H1 (cell line): ENCODE results near the gene MYH6. TPM values are rescaled to one million over a fixed set of nuclear protein-coding genes. Genes with fewer than 3 reads are reported as not detected.

ENCODE experiments used
- CTCF ChIA-PET: fragments of 300-600 bp; sonication (Branson Sonifier 250); formaldehyde crosslinking; loops from one replicate; lab custom pipeline; 2021; ENCODE audit not compliant: partially characterized antibody; lab: Charles Lee
- POLR2A ChIA-PET: fragments of 300-600 bp; sonication (Branson Sonifier 250); formaldehyde crosslinking; loops from one replicate; lab custom pipeline; 2021; ENCODE audit warnings: inconsistent platforms; ENCODE audit not compliant: partially characterized antibody; lab: Charles Lee
- DNase-seq, 2 experiments: peaks; one replicate each; pipeline versions ENCODE4 v3.0.0 to v3.0.0-alpha.2; 2010 to 2022; ENCODE audit warnings: low spot score in 2 of 2, low read depth in 1 of 2, mixed read lengths in 1 of 2
- FAIRE-seq: peaks from 2 replicates; lab custom pipeline; 2011; peaks lifted over from hg19 to GRCh38; lab: Jason Lieb, UNC
- H2AFZ ChIP-seq: 2 replicates; pipeline ENCODE4 v1.8.1; 2012; ENCODE audit warnings: low read length, inconsistent platforms
- H2AK5ac ChIP-seq: 2 replicates; pipeline ENCODE4 v1.6.1; 2013; ENCODE audit warnings: low read depth, low read length
- H2BK120ac ChIP-seq: replicated peaks from 2 replicates; pipeline ENCODE3; 2013; ENCODE audit warnings: low read depth, low read length, inconsistent platforms
- H2BK12ac ChIP-seq: 2 replicates; pipeline ENCODE4 v1.6.1; 2013; ENCODE audit warnings: low read depth, low read length
- H2BK15ac ChIP-seq: 2 replicates; pipeline ENCODE4 v1.6.1; 2013; ENCODE audit warnings: low read length
- H2BK20ac ChIP-seq: 2 replicates; pipeline ENCODE4 v1.6.1; 2013; ENCODE audit warnings: low read length
- H2BK5ac ChIP-seq: 2 replicates; pipeline ENCODE4 v1.6.1; 2013; ENCODE audit warnings: low read depth, low read length
- H3K14ac ChIP-seq: 2 replicates; pipeline ENCODE4 v1.6.1; 2013; ENCODE audit warnings: inconsistent platforms; ENCODE audit not compliant: insufficient read length
- H3K18ac ChIP-seq: 2 replicates; pipeline ENCODE4 v1.6.1; 2013; ENCODE audit warnings: low read length; ENCODE audit errors: extremely low read depth
- H3K23ac ChIP-seq: 2 replicates; pipeline ENCODE4 v1.6.1; 2013; ENCODE audit warnings: inconsistent platforms; ENCODE audit not compliant: insufficient read length
- H3K23me2 ChIP-seq: 2 replicates; pipeline ENCODE4 v1.6.1; 2013; ENCODE audit warnings: low read depth, low read length
- H3K27ac ChIP-seq: 2 replicates; pipeline ENCODE4 v1.6.1; 2011; ENCODE audit warnings: low read depth, low read length, inconsistent platforms
- H3K27me3 ChIP-seq, 4 experiments: replicated peaks in 1 of 4; 1 replicate in 1 of 4; 2 replicates in 3 of 4; pipeline versions ENCODE4 v1.6.1 to v1.8.1; 2011 to 2013; ENCODE audit warnings: low read length in 3 of 4, mild to moderate bottlenecking in 3 of 4, inconsistent platforms in 2 of 4, mixed read lengths in 2 of 4, moderate library complexity in 1 of 4; ENCODE audit not compliant: control insufficient read depth in 3 of 4, insufficient read depth in 3 of 4; ENCODE audit errors: extremely low read depth in 1 of 4
- H3K36me3 ChIP-seq, 4 experiments: 2 replicates each; pipeline versions ENCODE4 v1.6.1 to v1.8.1; 2011 to 2013; ENCODE audit warnings: mild to moderate bottlenecking in 4 of 4, low read length in 3 of 4, moderate library complexity in 2 of 4, control low read depth in 1 of 4, inconsistent platforms in 1 of 4; ENCODE audit not compliant: insufficient read depth in 4 of 4, control insufficient read depth in 2 of 4
- H3K4ac ChIP-seq: replicated peaks from 2 replicates; pipeline ENCODE3; 2013; ENCODE audit warnings: low read length, low read depth, mixed read lengths, inconsistent platforms; ENCODE audit not compliant: insufficient read length
- H3K4me1 ChIP-seq, 4 experiments: replicated peaks in 1 of 4; 1 replicate in 1 of 4; 2 replicates in 3 of 4; pipeline versions ENCODE4 v1.6.1 to v1.8.1; 2011 to 2013; ENCODE audit warnings: low read length in 3 of 4, inconsistent platforms in 2 of 4, mixed read lengths in 1 of 4; ENCODE audit not compliant: insufficient read depth in 4 of 4, control insufficient read depth in 3 of 4
- H3K4me2 ChIP-seq, 2 experiments: 2 replicates each; pipeline versions ENCODE4 v1.6.1 to v1.8.1; 2011 to 2013; ENCODE audit warnings: low read depth in 2 of 2, low read length in 2 of 2, control low read depth in 1 of 2, inconsistent platforms in 1 of 2, mild to moderate bottlenecking in 1 of 2; ENCODE audit not compliant: insufficient read depth in 1 of 2
- H3K4me3 ChIP-seq, 4 experiments: fragments of 200-600, 300-600 bp in 1 of 4; sonication (generic), shearing (Covaris generic), sonication (Bioruptor Twin) in 1 of 4; 2 replicates each; pipeline versions ENCODE4 v1.5.1 to v1.8.1; 2011 to 2016; ENCODE audit warnings: low read length in 4 of 4, low read depth in 3 of 4, control low read depth in 2 of 4, inconsistent platforms in 2 of 4, mild to moderate bottlenecking in 2 of 4, mixed read lengths in 1 of 4, moderate library complexity in 1 of 4; ENCODE audit not compliant: insufficient read depth in 2 of 4; ENCODE audit errors: extremely low read depth in 1 of 4
- H3K56ac ChIP-seq: replicated peaks from 2 replicates; pipeline ENCODE3; 2013; ENCODE audit warnings: low read depth, mild to moderate bottlenecking, mixed read lengths, low read length, inconsistent platforms; ENCODE audit not compliant: insufficient read length
- H3K79me1 ChIP-seq: 2 replicates; pipeline ENCODE4 v1.6.1; 2013; ENCODE audit warnings: low read depth, low read length, control low read depth
- H3K79me2 ChIP-seq, 2 experiments: 2 replicates each; pipeline versions ENCODE4 v1.6.1 to v1.8.1; 2012 to 2013; ENCODE audit warnings: low read length in 2 of 2, mild to moderate bottlenecking in 2 of 2, inconsistent platforms in 1 of 2; ENCODE audit not compliant: insufficient read depth in 2 of 2, control insufficient read depth in 1 of 2
- H3K9ac ChIP-seq, 4 experiments: replicated peaks in 1 of 4; 1 replicate in 1 of 4; 2 replicates in 3 of 4; pipeline versions ENCODE4 v1.6.1 to v1.8.1; 2011 to 2013; ENCODE audit warnings: low read depth in 3 of 4, low read length in 3 of 4, control low read depth in 2 of 4, mild to moderate bottlenecking in 2 of 4, moderate library complexity in 2 of 4, inconsistent platforms in 1 of 4; ENCODE audit errors: extremely low read depth in 1 of 4
- H3K9me3 ChIP-seq, 2 experiments: 2 replicates each; pipeline versions ENCODE4 v1.6.1 to v1.8.1; 2012 to 2013; ENCODE audit warnings: mild to moderate bottlenecking in 2 of 2, moderate library complexity in 2 of 2, control low read depth in 1 of 2, inconsistent platforms in 1 of 2, low read depth in 1 of 2, low read length in 1 of 2, mixed read lengths in 1 of 2; ENCODE audit not compliant: insufficient read depth in 2 of 2
- H4K20me1 ChIP-seq, 2 experiments: replicated peaks in 1 of 2; 2 replicates each; pipeline versions ENCODE3 to v1.8.1; 2011 to 2013; ENCODE audit warnings: inconsistent platforms in 2 of 2, low read length in 2 of 2, mild to moderate bottlenecking in 1 of 2; ENCODE audit not compliant: insufficient read depth in 2 of 2, control insufficient read depth in 1 of 2
- H4K5ac ChIP-seq: 2 replicates; pipeline ENCODE4 v1.6.1; 2013; ENCODE audit warnings: low read length, low read depth, mixed read lengths, inconsistent platforms; ENCODE audit not compliant: insufficient read length
- H4K8ac ChIP-seq: 2 replicates; pipeline ENCODE4 v1.8.0; 2013; ENCODE audit warnings: mild to moderate bottlenecking, moderate library complexity, low read length, inconsistent platforms; ENCODE audit not compliant: insufficient read depth; ENCODE audit errors: extremely low read depth
- H4K91ac ChIP-seq: replicated peaks from 2 replicates; pipeline ENCODE3; 2013; ENCODE audit warnings: low read length, mixed read lengths, inconsistent platforms; ENCODE audit not compliant: insufficient read length
- BACH1 ChIP-seq: IDR thresholded peaks from 2 replicates; pipeline ENCODE4 v1.6.1; 2012; ENCODE audit warnings: low read length, improper control_type of control experiment
- EP300 ChIP-seq, 2 experiments: IDR thresholded peaks; 1 replicate in 1 of 2; 2 replicates in 1 of 2; pipeline ENCODE4 v1.6.1; 2011 to 2012; ENCODE audit warnings: low read depth in 2 of 2, low read length in 2 of 2, mild to moderate bottlenecking in 2 of 2, borderline replicate concordance in 1 of 2, inconsistent platforms in 1 of 2, moderate library complexity in 1 of 2
- HDAC2 ChIP-seq, 2 experiments: fragments of 300-600 bp in 1 of 2; sonication (generic) in 1 of 2; IDR thresholded peaks; 2 replicates each; pipeline ENCODE4 v1.6.1; 2011 to 2012; ENCODE audit warnings: low read depth in 2 of 2, low read length in 2 of 2, mild to moderate bottlenecking in 2 of 2, moderate library complexity in 2 of 2, borderline replicate concordance in 1 of 2, inconsistent platforms in 1 of 2
- POLR2A ChIP-seq, 2 experiments: IDR thresholded peaks; 1 replicate in 1 of 2; 2 replicates in 1 of 2; pipeline ENCODE4 v1.6.1; 2011; ENCODE audit warnings: low read depth in 2 of 2, low read length in 2 of 2, mild to moderate bottlenecking in 2 of 2; ENCODE audit errors: control extremely low read depth in 1 of 2
- RFX5 ChIP-seq: IDR thresholded peaks from 2 replicates; pipeline ENCODE4 v1.6.1; 2011; ENCODE audit warnings: low read depth, low read length, improper control_type of control experiment, borderline replicate concordance
- RXRA ChIP-seq: IDR thresholded peaks from 2 replicates; pipeline ENCODE4 v1.6.1; 2011; ENCODE audit warnings: low read depth, mild to moderate bottlenecking, low read length, moderate library complexity; ENCODE audit not compliant: insufficient read depth
- SAP30 ChIP-seq: fragments of 300-600 bp; sonication (generic); IDR thresholded peaks from 2 replicates; pipeline ENCODE4 v1.7.1; 2012; ENCODE audit warnings: low read length, moderate library complexity, mild to moderate bottlenecking, inconsistent platforms; ENCODE audit not compliant: insufficient read depth, insufficient replicate concordance
- SIN3A ChIP-seq, 2 experiments: IDR thresholded peaks in 1 of 2; conservative IDR thresholded peaks in 1 of 2; 2 replicates each; pipeline ENCODE4 v1.6.1; 2011 to 2012; ENCODE audit warnings: low read length in 2 of 2, improper control_type of control experiment in 1 of 2, low read depth in 1 of 2, mild to moderate bottlenecking in 1 of 2
- TBP ChIP-seq: IDR thresholded peaks from 2 replicates; pipeline ENCODE4 v1.6.1; 2011; ENCODE audit warnings: low read depth, low read length, improper control_type of control experiment
- TEAD4 ChIP-seq: IDR thresholded peaks from 2 replicates; pipeline ENCODE4 v1.6.1; 2012; ENCODE audit warnings: low read depth, low read length, inconsistent platforms, mixed read lengths
- WGBS, 2 experiments: shearing (Covaris generic) in 1 of 2; methylation state at CpG; one replicate each; pipeline versions ENCODE4 v1.1.6 to v1.1.7; 2013 to 2015; ENCODE audit warnings: low lambda C conversion rate in 2 of 2, mixed read lengths in 2 of 2, inconsistent platforms in 1 of 2, low coverage in 1 of 2, missing lambda C conversion rate in 1 of 2; ENCODE audit not compliant: insufficient replicate concordance in 2 of 2, insufficient coverage in 1 of 2, insufficient read length in 1 of 2; ENCODE audit errors: extremely low coverage in 1 of 2, missing lambda C conversion rate in 1 of 2; 5-methylcytosine and 5-hydroxymethylcytosine counted together
- polyA plus RNA-seq, 7 experiments: library from polyadenylated mRNA; depleted of rRNA in 3 of 7; stranded (reverse) in 5 of 7; unstranded in 2 of 7; fragments of >200 nt in 5 of 7; fragments of 200-250 nt in 2 of 7; gene quantifications; 1 replicate in 5 of 7; 2 replicates in 1 of 7; 4 replicates in 1 of 7; pipeline versions ENCODE4 v1.2.1 to v1.2.3, GENCODE V29; 2011 to 2013; ENCODE audit warnings: missing spikeins in 2 of 7, mixed read lengths in 2 of 7
- total RNA-seq: library from RNA; stranded (reverse); fragmentation: NEBNext Ultra II Directional; extraction: Animal tissue kit (Norgen Biotek cat#: 25700); gene quantifications from 2 replicates; pipeline ENCODE4 v1.2.1, GENCODE V29; 2021
- TF ChIP-seq, protein P1 (sequence below): IDR thresholded peaks from 2 replicates; pipeline ENCODE4 v1.6.1; 2012; ENCODE audit warnings: inconsistent platforms

MYH6 gene
- total and polyA plus RNA-seq, 2 of the 8 experiments (the other 6 are each of a cell fraction or from before 2014, with no cell fraction given), result 0.03 TPM; not detected in 1

DNA sequence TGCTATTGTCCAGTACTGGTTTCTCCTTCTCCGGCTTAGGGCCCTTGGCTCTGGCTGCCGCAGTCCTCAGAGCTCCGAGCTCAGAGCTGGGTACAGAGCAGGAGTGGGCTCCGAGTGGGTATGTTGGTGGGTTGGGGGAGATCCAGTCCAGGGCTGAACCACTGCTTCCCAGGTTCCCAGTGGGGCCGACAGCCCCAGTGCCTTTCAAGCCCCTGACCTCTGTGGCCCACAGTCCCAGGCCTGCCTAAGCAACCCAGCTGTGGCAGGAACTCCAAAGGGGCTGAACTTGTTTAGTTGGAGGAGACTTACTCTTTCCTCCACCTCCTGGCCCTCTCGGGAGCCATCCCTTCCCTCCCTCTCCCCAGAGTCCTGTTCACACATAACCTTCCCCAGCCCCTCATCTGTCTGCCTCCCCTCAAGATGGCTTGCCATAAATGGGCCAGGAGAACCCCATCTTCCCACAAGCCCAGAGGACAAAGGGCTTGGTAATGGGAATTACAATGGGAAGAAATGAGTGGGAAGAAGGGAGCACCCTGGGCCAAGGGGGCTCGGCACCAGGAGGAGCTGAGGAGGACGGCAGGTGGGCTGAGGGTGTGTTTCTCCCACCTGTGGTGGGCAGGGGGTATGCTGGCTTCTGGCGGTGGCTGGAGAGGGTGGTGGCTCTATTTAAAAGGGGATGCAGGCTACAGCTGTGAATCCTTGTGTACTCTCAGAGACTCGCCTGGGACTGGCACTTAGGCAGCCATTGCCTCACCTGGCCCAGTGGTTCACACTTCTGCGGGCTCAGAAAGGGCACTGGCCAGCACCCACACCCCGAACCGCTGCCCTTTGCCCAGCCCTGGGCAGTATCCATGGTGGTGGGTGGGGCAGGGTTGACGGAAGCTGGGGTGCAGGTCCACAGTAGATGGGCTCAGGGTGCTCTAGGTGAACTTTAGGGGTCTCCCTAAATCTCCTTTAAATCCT is 3.8 kb upstream of the MYH6 start:
- Histone ChIP-seq H3K9me3 (no peaks in the 10 kb centered on the region), H2BK20ac (no peak overlapping the region), H2BK15ac (no peak overlapping the region), H3K56ac (no peak overlapping the region), H3K14ac (no peak overlapping the region), H3K23me2 (no peaks in the 10 kb centered on the region), H3K18ac (no peak overlapping the region), H3K23ac (no peak overlapping the region), H3K4me1 (no peaks in the 10 kb centered on the region; a peak in 1 of 7 replicates), H4K91ac (no peak overlapping the region), H3K36me3 (no peaks in the 10 kb centered on the region), H4K5ac (no peak overlapping the region), H3K4me3 (no peak overlapping the region), H3K27ac (no peak overlapping the region), H3K79me2 (no peaks in the 10 kb centered on the region), H3K4me2 (no peak overlapping the region), H2BK120ac (no peak overlapping the region), H3K27me3 (no peaks in the 10 kb centered on the region), H4K20me1 (no peaks in the 10 kb centered on the region), H3K4ac (no peak overlapping the region), H2AFZ (no peak overlapping the region), H2BK5ac (no peak overlapping the region), H3K9ac (no peak overlapping the region), H4K8ac (no peak overlapping the region), H2BK12ac (no peak overlapping the region), H3K79me1 (no peaks in the 10 kb centered on the region), H2AK5ac (no peak overlapping the region)
- no peak for TF ChIP-seq EP300 (IDR thresholded peaks at IDR 0.05; ENCODE audit: borderline replicate concordance in 1 of 2, low read depth in 2 of 2, low read length in 2 of 2)
- TF ChIP-seq HDAC2 (IDR thresholded peaks at IDR 0.05; ENCODE audit: borderline replicate concordance in 1 of 2, low read depth in 2 of 2, low read length in 2 of 2), result no peak
- no peak for TF ChIP-seq TEAD4
- no peak for TF ChIP-seq SAP30
- no peak for TF ChIP-seq POLR2A (IDR thresholded peaks at IDR 0.05; ENCODE audit: control extremely low read depth in 1 of 2, low read depth in 2 of 2, low read length in 2 of 2)
- no peak for TF ChIP-seq RFX5
- TF ChIP-seq SIN3A (conservative IDR thresholded peaks at IDR 0.05 in 1 of 2, IDR thresholded peaks at IDR 0.05 in 1 of 2; ENCODE audit: low read depth in 1 of 2, low read length in 2 of 2), result no peak
- TF ChIP-seq RXRA, result no peak
- TF ChIP-seq TBP, result no peak
- no peak for TF ChIP-seq BACH1
- TF ChIP-seq, protein P1, sequence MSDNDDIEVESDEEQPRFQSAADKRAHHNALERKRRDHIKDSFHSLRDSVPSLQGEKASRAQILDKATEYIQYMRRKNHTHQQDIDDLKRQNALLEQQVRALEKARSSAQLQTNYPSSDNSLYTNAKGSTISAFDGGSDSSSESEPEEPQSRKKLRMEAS, result no peak
- FAIRE-seq (no peak), DNase-seq (no peak)
- 88% methylated on average over 13 of the region's 14 CpGs; no CpG with 5 or more reads in 1 of the 2 experiments for WGBS, 2 experiments
- ChIA-PET POLR2A (interaction anchor here (1.3 kb wide), 1 partner anchor 91 kb away, joined by 3 read pairs; the partner anchor contains the start of gene PABPN1), CTCF (interaction anchor here (0.6 to 2.4 kb wide), 5 partner anchors 9 to 117 kb away, joined by 3 to 6 read pairs (median 5); no protein-coding TSS in a partner anchor)
